Measurements from ENCODE around the gene CLHC1. TPM values are rescaled to one million over a fixed set of nuclear protein-coding genes. Genes with fewer than 3 reads are reported as not detected.
A peak's percentile ranks its signal among the peaks of the same experiment; 100 is the strongest.

CLHC1 gene
- total RNA-seq, 2 experiments from 2014 or later: 7.5 to 8.3 TPM

GRCh38 chr2:55176094-55176415, 56.0 kb downstream of the CLHC1 start:
- Mint-ChIP-seq H3K9me3 (no peaks in the 10 kb centered on the region), H3K27ac (no peak overlapping the region), H3K4me1 (peaks cover 2% of the 10 kb centered on the region), H3K36me3 (ENCODE audit: low read depth) (no peaks in the 10 kb centered on the region), H3K4me3 (no peak overlapping the region), H3K27me3 (no peaks in the 10 kb centered on the region)
- CTCF ChIA-PET: interaction anchor here (1.1 to 2.3 kb wide), 10 partner anchors 9 to 413 kb away, joined by 3 to 13 read pairs (median 6); partner anchors contain the start of gene RTN4
- no peak for DNase-seq
- POLR2A ChIA-PET: no interaction called here

- Mint-ChIP-seq H3K36me3 (ENCODE audit: low read depth) (no peaks in the 10 kb centered on the region), H3K27ac (no peak overlapping the region), H3K4me1 (peaks cover 2% of the 10 kb centered on the region), H3K27me3 (no peaks in the 10 kb centered on the region), H3K4me3 (no peak overlapping the region), H3K9me3 (no peaks in the 10 kb centered on the region)
- ChIA-PET CTCF (interaction anchor here (1.0 to 2.3 kb wide), 12 partner anchors 16 to 412 kb away, joined by 3 to 13 read pairs (median 5); partner anchors contain the start of gene RTN4), POLR2A (no interaction called here)
- DNase-seq: no peak
Measured at GRCh38 chr2:55175254-55176093, 56.6 kb downstream of the CLHC1 start.

GRCh38 chr2:55173438-55174054, 58.5 kb downstream of the CLHC1 start:
- Mint-ChIP-seq H3K9me3 (no peaks in the 10 kb centered on the region), H3K36me3 (ENCODE audit: low read depth) (no peaks in the 10 kb centered on the region), H3K27me3 (no peaks in the 10 kb centered on the region), H3K27ac (no peak overlapping the region), H3K4me3 (no peak overlapping the region), H3K4me1 (peaks cover 2% of the 10 kb centered on the region)
- ChIA-PET POLR2A (interaction anchor here (0.7 kb wide), 1 partner anchor 485 kb away, joined by 3 read pairs; no protein-coding TSS in a partner anchor), CTCF (interaction anchor here (0.7 to 2.0 kb wide), 11 partner anchors 8 to 649 kb away, joined by 3 to 6 read pairs (median 4); partner anchors contain the start of gene RTN4)
- no peak for DNase-seq

- H3K36me3 Mint-ChIP-seq (ENCODE audit: low read depth): no peaks in the 10 kb centered on the region
- no peaks in the 10 kb centered on the region for H3K27me3 Mint-ChIP-seq
- POLR2A ChIA-PET: no interaction called here
- H3K4me3 Mint-ChIP-seq: no peak overlapping the region
- no peak for DNase-seq
- no peak overlapping the region for H3K27ac Mint-ChIP-seq
- CTCF ChIA-PET: interaction anchor here (0.9 to 4.1 kb wide), 10 partner anchors 10 to 504 kb away, joined by 3 to 18 read pairs (median 3); partner anchors contain the start of gene EML6
- H3K9me3 Mint-ChIP-seq: no peaks in the 10 kb centered on the region
- no peaks in the 10 kb centered on the region for H3K4me1 Mint-ChIP-seq
Measured at GRCh38 chr2:55169915-55170314, 62.2 kb downstream of the CLHC1 start.

- ChIA-PET CTCF (interaction anchor here (0.9 to 4.1 kb wide), 15 partner anchors 10 to 503 kb away, joined by 3 to 21 read pairs (median 4); partner anchors contain the start of genes EML6 and RTN4), POLR2A (no interaction called here)
- Mint-ChIP-seq H3K27ac (no peak overlapping the region), H3K9me3 (no peaks in the 10 kb centered on the region), H3K27me3 (no peaks in the 10 kb centered on the region), H3K4me1 (no peaks in the 10 kb centered on the region), H3K4me3 (no peak overlapping the region), H3K36me3 (ENCODE audit: low read depth) (no peaks in the 10 kb centered on the region)
- no peak for DNase-seq
Measured at GRCh38 chr2:55169359-55169758, 62.7 kb downstream of the CLHC1 start.

GRCh38 chr2:55168221-55169154, 63.6 kb downstream of the CLHC1 start:
- Mint-ChIP-seq H3K4me1 (no peaks in the 10 kb centered on the region), H3K36me3 (ENCODE audit: low read depth) (no peaks in the 10 kb centered on the region), H3K27me3 (no peaks in the 10 kb centered on the region), H3K9me3 (no peaks in the 10 kb centered on the region), H3K27ac (no peak overlapping the region), H3K4me3 (no peak overlapping the region)
- ChIA-PET CTCF (interaction anchor here (0.8 to 4.1 kb wide), 21 partner anchors 8 to 330 kb away, joined by 3 to 24 read pairs (median 4); partner anchors contain the start of gene RTN4), POLR2A (no interaction called here)
- DNase-seq: peak; percentile 32

GRCh38 chr2:55165626-55166025, 66.5 kb downstream of the CLHC1 start:
- DNase-seq: no peak
- H3K27me3 Mint-ChIP-seq: no peaks in the 10 kb centered on the region
- no peaks in the 10 kb centered on the region for H3K36me3 Mint-ChIP-seq (ENCODE audit: low read depth)
- H3K9me3 Mint-ChIP-seq: no peaks in the 10 kb centered on the region
- no peaks in the 10 kb centered on the region for H3K4me1 Mint-ChIP-seq
- H3K4me3 Mint-ChIP-seq: no peak overlapping the region
- ChIA-PET CTCF (interaction anchor here (3.8 to 3.9 kb wide), 2 partner anchors 116 to 151 kb away, joined by 21 to 24 read pairs; partner anchors contain the start of gene RTN4), POLR2A (interaction anchor here (0.7 to 1.2 kb wide), 2 partner anchors 118 to 156 kb away, joined by 3 to 4 read pairs; no protein-coding TSS in a partner anchor)
- no peak overlapping the region for H3K27ac Mint-ChIP-seq

- Mint-ChIP-seq H3K27ac (no peak overlapping the region), H3K9me3 (no peaks in the 10 kb centered on the region), H3K27me3 (no peaks in the 10 kb centered on the region), H3K36me3 (ENCODE audit: low read depth) (no peaks in the 10 kb centered on the region), H3K4me3 (no peak overlapping the region), H3K4me1 (no peaks in the 10 kb centered on the region)
- ChIA-PET CTCF (interaction anchor here (1.0 to 3.9 kb wide), 2 partner anchors 136 to 150 kb away, joined by 3 to 24 read pairs; no protein-coding TSS in a partner anchor), POLR2A (interaction anchor here (0.7 to 1.2 kb wide), 2 partner anchors 117 to 155 kb away, joined by 3 to 4 read pairs; no protein-coding TSS in a partner anchor)
- DNase-seq: no peak
Measured at GRCh38 chr2:55164534-55165480, 67.3 kb downstream of the CLHC1 start.

- Mint-ChIP-seq H3K27me3 (no peaks in the 10 kb centered on the region), H3K4me1 (no peaks in the 10 kb centered on the region), H3K36me3 (ENCODE audit: low read depth) (no peaks in the 10 kb centered on the region), H3K27ac (no peak overlapping the region), H3K4me3 (no peak overlapping the region), H3K9me3 (no peaks in the 10 kb centered on the region)
- CTCF ChIA-PET: interaction anchor here (0.6 kb wide), 1 partner anchor 10 kb away, joined by 4 read pairs; no protein-coding TSS in a partner anchor
- POLR2A ChIA-PET: no interaction called here
- DNase-seq: no peak
Measured at GRCh38 chr2:55163941-55164390, 68.1 kb downstream of the CLHC1 start.

GRCh38 chr2:55163274-55163721, 68.8 kb downstream of the CLHC1 start:
- H3K36me3 Mint-ChIP-seq (ENCODE audit: low read depth): no peaks in the 10 kb centered on the region
- ChIA-PET CTCF (no interaction called here), POLR2A (no interaction called here)
- H3K27me3 Mint-ChIP-seq: no peaks in the 10 kb centered on the region
- H3K9me3 Mint-ChIP-seq: no peaks in the 10 kb centered on the region
- H3K4me1 Mint-ChIP-seq: no peaks in the 10 kb centered on the region
- no peak overlapping the region for H3K27ac Mint-ChIP-seq
- no peak for DNase-seq
- H3K4me3 Mint-ChIP-seq: no peak overlapping the region

- H3K36me3 Mint-ChIP-seq (ENCODE audit: low read depth): no peaks in the 10 kb centered on the region
- no peak overlapping the region for H3K4me3 Mint-ChIP-seq
- no peaks in the 10 kb centered on the region for H3K9me3 Mint-ChIP-seq
- no peak overlapping the region for H3K27ac Mint-ChIP-seq
- no peak for DNase-seq
- H3K27me3 Mint-ChIP-seq: no peaks in the 10 kb centered on the region
- POLR2A ChIA-PET: interaction anchor here (0.9 kb wide), 1 partner anchor 62 kb away, joined by 3 read pairs; no protein-coding TSS in a partner anchor
- CTCF ChIA-PET: no interaction called here
- peaks cover 2% of the 10 kb centered on the region for H3K4me1 Mint-ChIP-seq
Measured at GRCh38 chr2:55162284-55163006, 69.6 kb downstream of the CLHC1 start.

Measured in activated CD4-positive, alpha-beta memory T cell treated with anti-CD3 and anti-CD28 coated beads, Interleukin-2, amount 10 ng/mL, durations not matched to agents 7 days and 5 days (primary cell).